Keratinocyte (primary cell): ENCODE measurements around the gene IST1. TPM values are rescaled to one million over a fixed set of nuclear protein-coding genes. Genes with fewer than 3 reads are reported as not detected.

Experiments used
- DNase-seq: peaks from one replicate; pipeline ENCODE4 v3.0.0-alpha.2; 2011; ENCODE audit warnings: low read depth, missing footprints, low spot score
- FAIRE-seq: peaks from 2 replicates; lab custom pipeline; 2011; peaks lifted over from hg19 to GRCh38; lab: Jason Lieb, UNC
- H2AFZ ChIP-seq: 2 replicates; pipeline ENCODE4 v1.6.0; 2012; ENCODE audit warnings: low read length, control low read depth, inconsistent platforms; ENCODE audit not compliant: control insufficient read depth
- H3K27ac ChIP-seq: 2 replicates; pipeline ENCODE4 v1.5.1; 2011; ENCODE audit warnings: low read length; ENCODE audit not compliant: control insufficient read depth, insufficient read depth
- H3K27me3 ChIP-seq: 3 replicates; pipeline ENCODE4 v1.6.0; 2011; ENCODE audit warnings: low read length; ENCODE audit not compliant: control insufficient read depth, insufficient read depth; ENCODE audit errors: extremely low read depth
- H3K36me3 ChIP-seq, 2 experiments: 2 replicates in 1 of 2; 3 replicates in 1 of 2; pipeline ENCODE4 v1.5.1; 2011; ENCODE audit warnings: low read length in 2 of 2, mild to moderate bottlenecking in 1 of 2; ENCODE audit not compliant: control insufficient read depth in 2 of 2, insufficient read depth in 2 of 2; ENCODE audit errors: extremely low read depth in 1 of 2
- H3K4me1 ChIP-seq: 3 replicates; pipeline ENCODE4 v1.5.1; 2011; ENCODE audit warnings: low read length; ENCODE audit not compliant: control insufficient read depth, insufficient read depth; ENCODE audit errors: extremely low read depth
- H3K4me2 ChIP-seq: 3 replicates; pipeline ENCODE4 v1.6.0; 2011; ENCODE audit warnings: low read depth, low read length; ENCODE audit not compliant: control insufficient read depth, insufficient read depth; ENCODE audit errors: extremely low read depth
- H3K4me3 ChIP-seq, 3 experiments: fragments of 200-600 bp in 1 of 3; sonication (generic) in 1 of 3; 2 replicates in 2 of 3; 3 replicates in 1 of 3; pipeline ENCODE4 v1.5.1; 2011 to 2016; ENCODE audit warnings: low read length in 3 of 3, mild to moderate bottlenecking in 3 of 3, control low read depth in 2 of 3, inconsistent platforms in 1 of 3, low read depth in 1 of 3, mixed read lengths in 1 of 3, mixed run types in 1 of 3, moderate library complexity in 1 of 3; ENCODE audit not compliant: control insufficient read depth in 2 of 3, insufficient read depth in 2 of 3; ENCODE audit errors: extremely low read depth in 1 of 3
- H3K79me2 ChIP-seq: 2 replicates; pipeline ENCODE4 v1.6.0; 2012; ENCODE audit warnings: low read length; ENCODE audit not compliant: control insufficient read depth, insufficient read depth
- H3K9ac ChIP-seq: 3 replicates; pipeline ENCODE4 v1.6.0; 2011; ENCODE audit warnings: low read length; ENCODE audit not compliant: control insufficient read depth, insufficient read depth; ENCODE audit errors: extremely low read depth
- H3K9me1 ChIP-seq: 3 replicates; pipeline ENCODE4 v1.6.0; 2011; ENCODE audit warnings: low read length; ENCODE audit not compliant: control insufficient read depth, insufficient read depth; ENCODE audit errors: extremely low read depth
- H3K9me3 ChIP-seq: 2 replicates; pipeline ENCODE4 v1.5.1; 2012; ENCODE audit warnings: low read depth, low read length; ENCODE audit not compliant: control insufficient read depth
- H4K20me1 ChIP-seq: 3 replicates; pipeline ENCODE4 v1.6.0; 2011; ENCODE audit warnings: low read length; ENCODE audit not compliant: control insufficient read depth, insufficient read depth; ENCODE audit errors: extremely low read depth
- EZH2 ChIP-seq: IDR thresholded peaks from one replicate; pipeline ENCODE4 v1.6.1; 2012; ENCODE audit warnings: inconsistent platforms, mild to moderate bottlenecking, low read length, moderate library complexity
- dilution Hi-C: fragments of 300-500 bp; cut with MboI; formaldehyde crosslinking; loops from one replicate; pipeline ENCODE4 v1.7.0; 2020; ENCODE audit warnings: low sequenced_read_pairs; ENCODE audit not compliant: extremely low pct_ligation_motif_present
- polyA plus RNA-seq, 5 experiments: library from polyadenylated mRNA; depleted of rRNA in 3 of 5; stranded (reverse) in 3 of 5; stranded (forward) in 1 of 5; unstranded in 1 of 5; fragments of >200 nt; gene quantifications; 1 replicate in 1 of 5; 2 replicates in 3 of 5; 3 replicates in 1 of 5; pipeline versions ENCODE4 v1.2.1 to v1.2.3, GENCODE V29; 2011 to 2012; ENCODE audit warnings: missing spikeins in 2 of 5, low read depth in 1 of 5, low replicate concordance in 1 of 5
- TF ChIP-seq, protein P1 (sequence below), 3 experiments: IDR thresholded peaks in 1 of 3; conservative IDR thresholded peaks in 1 of 3; optimal IDR thresholded peaks in 1 of 3; 2 replicates in 2 of 3; 3 replicates in 1 of 3; pipeline versions ENCODE3 to v1.5.1; 2011; ENCODE audit warnings: low read length in 3 of 3, mild to moderate bottlenecking in 3 of 3, moderate library complexity in 2 of 3, control low read depth in 1 of 3, inconsistent platforms in 1 of 3; ENCODE audit not compliant: insufficient read depth in 2 of 3; ENCODE audit errors: extremely low read depth in 1 of 3

The IST1 gene
- polyA plus RNA-seq, 1 donor (not counting 4 experiments of a cell fraction or from before 2014, with no cell fraction given), result 188 TPM

DNA sequence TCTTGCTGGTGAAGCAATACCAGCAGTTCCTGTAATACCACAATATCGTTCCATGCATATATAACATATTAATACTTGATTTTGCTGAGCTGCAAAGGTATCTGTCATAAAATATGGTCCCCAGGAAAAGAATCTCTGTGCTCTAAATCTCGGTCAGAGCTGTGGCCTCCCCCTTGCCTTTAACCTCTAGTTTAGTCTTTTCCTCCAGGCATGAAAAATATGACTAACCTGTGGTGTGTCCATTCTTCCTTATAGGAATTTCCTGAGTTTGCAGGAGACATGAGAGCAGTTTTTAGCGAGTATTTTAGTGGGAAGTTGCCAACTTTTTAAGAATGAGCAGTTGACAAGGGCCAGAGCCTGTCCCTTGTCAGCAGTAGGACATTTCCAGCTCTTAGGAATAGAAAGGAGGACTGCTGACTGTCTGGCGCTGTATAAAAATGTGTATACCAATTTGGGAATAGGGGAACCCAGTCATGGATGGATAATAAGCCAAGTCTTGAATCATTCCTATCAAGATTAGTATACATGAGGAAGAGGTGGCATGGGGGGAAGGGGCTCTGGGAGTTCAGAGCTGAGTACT is 40.9 kb upstream of the IST1 start:
- peaks cover 32 to 40% of the 10 kb centered on the region in 2 experiments for H3K36me3 ChIP-seq
- no peak overlapping the region for H3K4me3 ChIP-seq
- H2AFZ ChIP-seq, result no peak overlapping the region
- no peak overlapping the region for H3K4me2 ChIP-seq
- no peaks in the 10 kb centered on the region for H3K27me3 ChIP-seq
- dilution Hi-C loops, result no loop called here
- TF ChIP-seq EZH2, result no peak
- TF ChIP-seq, protein P1, sequence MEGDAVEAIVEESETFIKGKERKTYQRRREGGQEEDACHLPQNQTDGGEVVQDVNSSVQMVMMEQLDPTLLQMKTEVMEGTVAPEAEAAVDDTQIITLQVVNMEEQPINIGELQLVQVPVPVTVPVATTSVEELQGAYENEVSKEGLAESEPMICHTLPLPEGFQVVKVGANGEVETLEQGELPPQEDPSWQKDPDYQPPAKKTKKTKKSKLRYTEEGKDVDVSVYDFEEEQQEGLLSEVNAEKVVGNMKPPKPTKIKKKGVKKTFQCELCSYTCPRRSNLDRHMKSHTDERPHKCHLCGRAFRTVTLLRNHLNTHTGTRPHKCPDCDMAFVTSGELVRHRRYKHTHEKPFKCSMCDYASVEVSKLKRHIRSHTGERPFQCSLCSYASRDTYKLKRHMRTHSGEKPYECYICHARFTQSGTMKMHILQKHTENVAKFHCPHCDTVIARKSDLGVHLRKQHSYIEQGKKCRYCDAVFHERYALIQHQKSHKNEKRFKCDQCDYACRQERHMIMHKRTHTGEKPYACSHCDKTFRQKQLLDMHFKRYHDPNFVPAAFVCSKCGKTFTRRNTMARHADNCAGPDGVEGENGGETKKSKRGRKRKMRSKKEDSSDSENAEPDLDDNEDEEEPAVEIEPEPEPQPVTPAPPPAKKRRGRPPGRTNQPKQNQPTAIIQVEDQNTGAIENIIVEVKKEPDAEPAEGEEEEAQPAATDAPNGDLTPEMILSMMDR (optimal IDR thresholded peaks at IDR 0.05 in 1 of 3, IDR thresholded peaks at IDR 0.05 in 1 of 3, conservative IDR thresholded peaks at IDR 0.05 in 1 of 3; ENCODE audit: extremely low read depth in 1 of 3, insufficient read depth in 2 of 3, low read length in 3 of 3), result no peak
- H3K79me2 ChIP-seq, result peaks cover 20% of the 10 kb centered on the region
- H3K27ac ChIP-seq, result no peak overlapping the region
- no peak for FAIRE-seq
- no peaks in the 10 kb centered on the region for H3K4me1 ChIP-seq
- DNase-seq, result no peak
- H3K9me1 ChIP-seq, result peaks cover 4% of the 10 kb centered on the region
- H4K20me1 ChIP-seq, result peaks cover 3% of the 10 kb centered on the region
- no peaks in the 10 kb centered on the region for H3K9me3 ChIP-seq
- H3K9ac ChIP-seq, result no peak overlapping the region

DNA sequence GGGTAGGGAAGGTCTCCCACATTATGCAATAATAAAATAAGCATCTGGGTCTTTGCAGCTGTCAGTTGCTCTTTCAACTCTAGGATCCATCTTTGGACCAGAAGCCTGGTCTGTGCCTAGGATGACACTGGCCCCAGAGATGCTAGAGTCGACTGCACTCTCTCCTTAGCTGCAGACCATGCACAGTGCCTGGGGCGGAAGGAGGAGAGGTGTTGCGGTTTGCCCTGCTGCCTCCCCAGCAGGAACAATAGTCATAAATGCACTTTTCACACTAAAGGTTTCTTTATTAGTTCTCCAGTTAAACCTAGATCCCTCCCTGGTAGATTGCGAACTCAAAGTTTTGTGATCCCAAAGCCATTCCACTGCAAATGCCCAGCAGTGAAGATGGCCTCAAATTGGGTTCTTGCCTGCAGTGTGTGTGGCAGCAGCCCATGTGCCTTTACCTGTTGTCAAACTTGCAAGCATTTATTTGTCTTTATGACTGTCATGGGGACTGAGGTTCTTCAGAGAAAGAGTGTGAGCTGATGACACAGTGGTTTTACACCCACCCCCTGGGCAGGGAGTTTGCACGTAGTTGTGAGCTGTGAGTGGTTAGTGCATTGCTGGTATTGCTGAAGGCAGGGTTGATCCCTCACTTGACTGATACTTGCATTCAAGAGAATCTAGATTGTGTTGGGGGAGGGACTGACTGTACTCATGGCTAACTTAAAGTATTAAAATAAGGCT is 39.2 kb upstream of the IST1 start:
- FAIRE-seq, result no peak
- H4K20me1 ChIP-seq, result peaks cover 3% of the 10 kb centered on the region

More for the DNA sequence above, 39.2 kb upstream of the IST1 start:
- TF ChIP-seq EZH2, result no peak
- TF ChIP-seq, protein P1 (optimal IDR thresholded peaks at IDR 0.05 in 1 of 3, IDR thresholded peaks at IDR 0.05 in 1 of 3, conservative IDR thresholded peaks at IDR 0.05 in 1 of 3; ENCODE audit: extremely low read depth in 1 of 3, insufficient read depth in 2 of 3, low read length in 3 of 3), result no peak
- Histone ChIP-seq H3K4me1 (no peaks in the 10 kb centered on the region), H3K9ac (no peak overlapping the region), H3K4me3 (no peak overlapping the region), H3K27me3 (no peaks in the 10 kb centered on the region), H3K9me1 (no peaks in the 10 kb centered on the region), H3K79me2 (peaks cover 20% of the 10 kb centered on the region), H3K36me3 (peaks cover 21 to 35% of the 10 kb centered on the region in 2 experiments), H3K27ac (no peak overlapping the region), H2AFZ (no peak overlapping the region), H3K4me2 (no peak overlapping the region), H3K9me3 (no peaks in the 10 kb centered on the region)
- dilution Hi-C loops, result no loop called here
- DNase-seq, result no peak
